ENCODE data around the gene EML1.

EML1 gene

GRCh38 chr14:99875421-99875820 is 82.2 kb downstream of the EML1 start:
- DNase-seq: no peak

- DNase-seq: no peak
These were observed 82.6 kb downstream of the EML1 start for GRCh38 chr14:99875836-99876235.

- DNase-seq: no peak
These were observed 83.2 kb downstream of the EML1 start for GRCh38 chr14:99876406-99876805.

DNA sequence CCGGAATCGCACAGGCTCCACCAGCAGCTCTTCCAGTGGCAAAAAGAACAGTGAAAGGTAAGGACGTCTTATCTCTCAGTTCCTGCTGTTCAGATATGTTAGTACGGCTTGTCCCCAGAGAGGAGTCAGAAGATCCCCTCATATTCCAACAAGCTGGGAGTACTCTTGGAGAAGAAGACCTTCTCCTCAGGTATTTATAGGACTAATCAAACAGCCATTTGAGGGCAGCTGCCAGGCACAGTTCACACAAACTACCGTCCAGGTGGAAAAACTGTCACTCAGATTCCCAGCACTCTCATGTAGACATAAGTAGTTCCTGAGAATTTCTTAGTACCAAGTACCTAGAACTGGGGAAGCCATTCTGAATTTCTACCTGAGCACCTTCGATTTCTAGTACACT is 85.3 kb downstream of the EML1 start:
- no peak for DNase-seq

DNA sequence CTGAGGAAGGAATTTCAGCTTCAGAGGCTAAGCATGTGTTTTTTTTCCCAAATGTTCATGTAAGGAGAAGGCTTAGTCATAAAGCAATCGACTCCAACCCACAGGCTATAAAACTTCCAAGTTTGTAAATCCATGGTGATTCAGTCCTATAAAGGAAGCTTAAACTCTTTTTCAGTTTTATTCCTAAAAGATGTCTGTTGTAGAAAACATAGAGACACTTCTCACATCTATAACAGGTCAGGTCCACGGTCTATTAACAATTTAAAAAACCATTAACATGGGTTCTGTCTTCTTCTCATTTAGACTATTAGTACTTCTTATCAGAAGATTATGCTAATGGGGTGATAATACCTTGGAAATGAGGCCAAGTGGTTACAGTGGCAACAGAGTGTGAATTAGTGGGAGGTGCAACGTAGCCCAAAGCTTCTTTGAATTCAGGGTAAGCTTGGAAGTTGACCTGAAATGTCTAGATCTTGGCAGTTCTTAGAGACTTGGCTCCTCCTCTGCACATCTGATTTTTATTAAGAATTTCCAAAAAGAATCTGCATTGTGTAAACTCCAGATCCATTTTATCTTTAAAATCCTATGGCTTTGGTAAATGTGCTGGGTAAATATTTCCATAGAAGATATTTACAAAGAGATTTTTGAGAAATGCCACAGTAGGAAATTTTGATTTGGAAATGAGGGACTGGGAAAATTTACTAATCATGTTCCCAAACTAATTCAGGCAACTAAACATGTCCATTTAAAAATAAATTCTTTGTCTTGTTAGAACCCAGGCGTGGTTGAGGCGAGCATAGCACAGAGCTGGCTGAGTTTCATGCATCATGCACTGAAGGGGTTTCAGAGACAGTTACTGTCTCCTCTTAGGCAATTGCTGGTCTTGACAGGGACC is 86.4 kb downstream of the EML1 start:
- peak; percentile 85 for DNase-seq

DNA sequence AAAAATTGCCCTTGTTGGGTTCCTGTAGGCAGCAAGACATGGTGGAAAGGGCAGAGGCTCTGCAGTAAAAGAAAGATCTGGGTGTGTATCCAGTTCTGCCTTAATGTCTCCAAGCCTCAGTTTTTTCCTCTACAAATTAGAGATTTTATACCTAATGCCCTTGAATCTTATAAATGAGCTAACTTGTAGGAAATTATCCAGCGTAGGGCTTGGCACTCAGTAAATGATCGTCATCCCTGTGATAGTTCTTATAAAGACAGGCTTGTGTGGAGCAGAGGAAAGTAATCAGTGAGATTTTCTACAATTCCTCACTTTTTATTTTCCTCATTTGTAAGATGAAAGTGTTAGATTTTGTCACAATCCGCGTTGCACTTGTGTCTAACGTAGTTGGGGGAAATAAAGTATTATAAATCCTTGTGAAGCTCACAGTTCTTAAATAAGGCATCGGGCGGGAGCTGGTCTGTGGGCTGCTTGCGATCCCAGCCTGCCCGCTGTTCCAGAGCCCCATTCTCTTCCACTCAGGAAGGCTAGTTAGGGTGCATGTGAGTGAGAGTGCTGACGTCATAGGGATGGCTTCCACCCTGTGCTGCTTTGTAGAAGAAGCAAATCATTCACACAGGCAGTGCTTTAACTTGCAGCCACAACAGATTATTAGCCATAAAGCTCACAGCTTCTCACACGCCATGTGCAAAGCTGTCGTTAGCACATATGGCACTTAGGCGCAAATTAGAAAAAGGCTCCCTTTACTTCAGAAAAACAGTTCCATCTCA is 87.6 kb downstream of the EML1 start:
- DNase-seq: peak; percentile 35

- DNase-seq: no peak
These were observed 90.8 kb downstream of the EML1 start for GRCh38 chr14:99883866-99884650.

GRCh38 chr14:99884834-99885648 is 91.8 kb downstream of the EML1 start:
- DNase-seq: peak; percentile 69

GRCh38 chr14:99885649-99885958 is 92.4 kb downstream of the EML1 start:
- no peak for DNase-seq

GRCh38 chr14:99887407-99887806 is 94.2 kb downstream of the EML1 start:
- no peak for DNase-seq

DNA sequence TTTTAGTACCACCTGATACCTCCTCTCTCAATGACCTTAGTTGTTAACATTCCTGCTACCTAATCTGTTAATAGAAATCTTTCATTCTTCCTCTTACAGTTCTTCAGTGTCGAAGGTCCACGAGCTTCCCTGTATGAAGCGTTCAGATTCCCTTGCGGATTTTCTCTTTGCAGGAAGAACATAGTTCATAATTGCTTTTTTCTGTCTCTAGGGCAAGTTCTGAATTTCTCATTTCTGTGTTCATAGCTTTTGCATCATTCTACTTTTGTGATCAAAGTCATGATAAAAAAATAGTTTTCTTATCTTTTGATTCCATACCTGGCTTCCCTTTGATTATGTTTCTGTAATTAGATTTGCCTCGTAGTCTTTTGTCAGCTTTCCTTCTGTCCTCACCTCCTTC is 94.9 kb downstream of the EML1 start:
- DNase-seq: no peak

DNA sequence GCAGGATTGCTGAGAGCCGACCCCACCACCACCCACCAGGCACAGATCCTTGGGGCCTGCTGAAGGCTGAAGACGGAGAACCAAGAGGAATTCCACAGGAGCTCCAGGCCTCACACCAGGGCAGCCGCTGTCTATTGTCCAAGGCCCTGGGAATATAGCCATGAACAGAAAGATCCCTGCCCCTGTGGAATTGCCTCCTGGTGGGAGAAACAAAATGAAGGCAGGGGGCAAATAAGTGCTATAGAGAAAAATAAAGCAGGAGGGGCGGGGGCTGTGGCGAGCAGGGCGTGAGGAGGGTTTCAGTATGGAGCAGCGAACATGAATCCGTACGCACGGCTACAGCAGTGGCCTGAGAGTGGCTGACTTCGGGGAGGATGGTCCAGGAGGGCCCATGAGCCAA is 96.1 kb downstream of the EML1 start:
- no peak for DNase-seq

- DNase-seq: no peak
These were observed 98.1 kb downstream of the EML1 start for GRCh38 chr14:99891266-99891665.

DNA sequence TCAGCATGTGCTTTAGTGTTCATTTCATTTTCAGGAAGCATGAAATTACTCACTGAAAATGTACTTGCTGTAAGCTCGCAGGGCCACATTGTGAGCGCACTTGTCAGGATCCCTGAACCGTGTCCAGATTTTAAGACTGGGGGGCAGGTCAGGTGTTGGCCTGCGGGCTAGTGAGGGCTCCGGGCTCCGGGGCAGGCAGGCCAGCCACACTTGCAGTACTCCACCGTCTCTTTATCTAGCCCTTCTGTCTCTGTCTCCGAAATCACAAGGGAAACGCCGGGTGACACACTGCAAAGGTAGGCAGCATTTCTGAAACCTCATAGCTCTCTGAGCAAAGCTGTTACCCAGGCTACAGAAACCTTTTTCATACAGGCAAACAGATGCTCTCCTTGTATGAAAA is 98.7 kb downstream of the EML1 start:
- DNase-seq: no peak

DNA sequence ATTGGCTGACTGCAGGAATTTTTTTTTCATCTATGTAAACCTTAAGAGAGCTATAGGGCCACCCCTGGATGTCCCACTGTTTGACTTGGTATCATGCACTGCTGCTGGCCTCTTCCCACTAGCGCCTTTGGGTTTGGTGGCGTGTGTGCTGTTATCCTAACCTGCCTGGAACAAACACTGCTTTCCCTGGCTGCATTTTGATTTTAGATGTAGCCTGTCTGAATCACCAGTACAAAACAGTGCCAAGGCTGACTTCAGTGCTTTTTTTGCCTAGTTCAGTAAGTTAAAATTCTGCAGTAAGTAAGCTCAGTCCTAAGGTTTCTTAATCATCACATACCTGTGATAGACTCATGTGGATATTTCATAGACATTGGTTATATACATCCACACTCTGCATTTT is 99.2 kb downstream of the EML1 start:
- no peak for DNase-seq

DNA sequence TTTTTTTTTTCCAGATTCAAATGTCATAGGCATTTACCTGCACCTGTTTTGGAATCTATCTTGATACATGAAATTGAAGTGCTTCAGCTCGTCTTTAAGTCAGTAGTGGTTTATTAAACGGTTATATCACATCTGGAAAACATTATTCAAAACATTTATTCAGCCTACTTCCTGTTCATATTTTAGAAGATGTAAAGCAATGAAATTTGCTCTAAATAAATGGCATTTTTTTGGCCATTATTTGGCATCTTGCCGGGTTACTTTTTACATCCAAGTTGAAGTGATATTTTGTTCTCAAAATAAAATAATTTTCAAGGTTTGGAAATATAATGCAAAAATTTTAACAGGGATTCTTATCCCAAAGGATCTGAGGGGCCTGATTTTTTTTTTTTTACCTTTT is 103.1 kb downstream of the EML1 start:
- DNase-seq: peak; percentile 46

GRCh38 chr14:99899578-99900178 is 106.5 kb downstream of the EML1 start:
- peak; percentile 19 for DNase-seq

DNA sequence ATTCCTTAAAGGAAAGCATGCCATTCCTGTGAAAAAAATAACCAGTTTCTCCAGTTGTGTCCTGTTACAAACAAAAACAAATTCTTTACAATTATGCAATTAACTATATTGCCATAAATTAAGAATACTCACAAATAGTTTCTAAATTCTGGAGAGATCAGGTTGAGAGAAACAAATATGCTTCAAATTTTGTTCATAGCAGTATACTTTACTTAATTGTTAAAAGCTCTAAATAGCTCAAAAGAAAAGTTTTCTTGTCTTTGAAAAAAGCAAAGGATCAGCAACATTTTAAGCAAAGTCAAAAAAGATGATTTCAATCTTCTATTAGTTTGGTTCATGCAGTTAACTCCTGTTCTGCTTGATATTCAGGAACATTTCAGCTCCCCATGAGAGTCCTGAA is 109.7 kb downstream of the EML1 start:
- DNase-seq: no peak

GRCh38 chr14:99904506-99904905 is 111.3 kb downstream of the EML1 start:
- no peak for DNase-seq

DNA sequence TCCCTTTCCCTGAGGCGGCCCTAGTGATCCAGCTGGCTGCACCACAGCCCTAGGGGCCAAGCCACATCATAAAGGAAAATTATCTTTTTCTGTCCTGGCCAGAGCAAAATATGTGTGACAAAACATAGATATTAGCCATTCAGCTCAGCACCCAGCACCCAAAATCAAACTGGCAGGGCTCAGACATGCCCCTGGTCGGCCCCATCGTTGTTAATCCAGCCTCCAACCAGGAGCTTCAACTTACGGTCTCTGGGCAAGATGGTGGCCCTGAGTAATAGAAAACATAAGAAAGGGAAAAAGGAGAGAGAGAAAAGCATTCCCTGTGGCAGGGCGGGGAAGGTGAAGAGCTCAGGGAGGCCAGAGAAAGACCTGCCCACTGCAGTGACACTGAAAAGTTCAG is 111.9 kb downstream of the EML1 start:
- DNase-seq: no peak

GRCh38 chr14:99907761-99908652 is 114.8 kb downstream of the EML1 start:
- DNase-seq: no peak
